ENCODE data around the gene OGDH. TPM values are rescaled to one million over a fixed set of nuclear protein-coding genes. Genes with fewer than 3 reads are reported as not detected.
"Not testable (repeated sequence)": the region's sequence is repeated elsewhere in the genome, so short reads cannot be mapped to it uniquely, and the experiment has no call there.

Gene OGDH
- polyA plus RNA-seq, 3 donors = 41.0 to 74.1 (median 49.9) TPM

- WGBS (ENCODE audit: insufficient coverage) = 100% methylated on average over 1 of the region's 1 CpG
- Histone ChIP-seq H3K36me3 (replicated peaks in 1 of 2; ENCODE audit: control insufficient read depth in 1 of 2, insufficient read depth in 2 of 2, low read length in 2 of 2) (no peaks in the 10 kb centered on the region), H3K27me3 (ENCODE audit: control insufficient read depth in 2 of 2, insufficient read depth in 2 of 2, low read length in 2 of 2) (no peaks in the 10 kb centered on the region), H3K4me2 (replicated peaks; ENCODE audit: extremely low read depth, low read length, poor library complexity, severe bottlenecking) (no peak overlapping the region), H3K4me3 (replicated peaks in 1 of 3; ENCODE audit: low read depth in 2 of 3, low read length in 3 of 3) (no peak overlapping the region), H3K9me3 (replicated peaks in 1 of 2; ENCODE audit: control insufficient read depth in 1 of 2, insufficient read depth in 1 of 2, low read length in 2 of 2) (no peaks in the 10 kb centered on the region), H3K9ac (ENCODE audit: insufficient read depth, low read length, poor library complexity, severe bottlenecking) (no peak overlapping the region), H3K79me2 (ENCODE audit: insufficient read depth, low read length) (no peaks in the 10 kb centered on the region), H3K4me1 (ENCODE audit: control insufficient read depth in 1 of 2, insufficient read depth in 2 of 2, low read length in 2 of 2) (no peaks in the 10 kb centered on the region), H4K20me1 (ENCODE audit: insufficient read depth, low read length) (no peaks in the 10 kb centered on the region), H3K27ac (ENCODE audit: low read depth in 1 of 2, low read length in 2 of 2) (no peak overlapping the region), H2AFZ (ENCODE audit: insufficient read depth, low read depth, low read length, poor library complexity, severe bottlenecking) (no peak overlapping the region)
- no peak overlapping the region for H3K4me3 Mint-ChIP-seq
- H3K4me1 Mint-ChIP-seq = peaks cover 5% of the 10 kb centered on the region
- no peak overlapping the region for H3K27ac Mint-ChIP-seq
- peaks cover 3 to 7% (median 6%) of the 10 kb centered on the region in 3 donors for H3K27me3 Mint-ChIP-seq (ENCODE audit: low read depth in 3 of 3)
- H3K36me3 Mint-ChIP-seq = no peaks in the 10 kb centered on the region
- DNase-seq = no peak
- TF ChIP-seq, protein P1, sequence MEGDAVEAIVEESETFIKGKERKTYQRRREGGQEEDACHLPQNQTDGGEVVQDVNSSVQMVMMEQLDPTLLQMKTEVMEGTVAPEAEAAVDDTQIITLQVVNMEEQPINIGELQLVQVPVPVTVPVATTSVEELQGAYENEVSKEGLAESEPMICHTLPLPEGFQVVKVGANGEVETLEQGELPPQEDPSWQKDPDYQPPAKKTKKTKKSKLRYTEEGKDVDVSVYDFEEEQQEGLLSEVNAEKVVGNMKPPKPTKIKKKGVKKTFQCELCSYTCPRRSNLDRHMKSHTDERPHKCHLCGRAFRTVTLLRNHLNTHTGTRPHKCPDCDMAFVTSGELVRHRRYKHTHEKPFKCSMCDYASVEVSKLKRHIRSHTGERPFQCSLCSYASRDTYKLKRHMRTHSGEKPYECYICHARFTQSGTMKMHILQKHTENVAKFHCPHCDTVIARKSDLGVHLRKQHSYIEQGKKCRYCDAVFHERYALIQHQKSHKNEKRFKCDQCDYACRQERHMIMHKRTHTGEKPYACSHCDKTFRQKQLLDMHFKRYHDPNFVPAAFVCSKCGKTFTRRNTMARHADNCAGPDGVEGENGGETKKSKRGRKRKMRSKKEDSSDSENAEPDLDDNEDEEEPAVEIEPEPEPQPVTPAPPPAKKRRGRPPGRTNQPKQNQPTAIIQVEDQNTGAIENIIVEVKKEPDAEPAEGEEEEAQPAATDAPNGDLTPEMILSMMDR (IDR thresholded peaks at IDR 0.05) = no peak
- intact Hi-C loops (cut with micrococcal nuclease) = no loop called here
- H3K9me3 Mint-ChIP-seq = peaks cover 0 to 1% (median 0%) of the 10 kb centered on the region in 7 donors
Observed at GRCh38 chr7:44590910-44591309, 15.5 kb upstream of the OGDH start.

DNA sequence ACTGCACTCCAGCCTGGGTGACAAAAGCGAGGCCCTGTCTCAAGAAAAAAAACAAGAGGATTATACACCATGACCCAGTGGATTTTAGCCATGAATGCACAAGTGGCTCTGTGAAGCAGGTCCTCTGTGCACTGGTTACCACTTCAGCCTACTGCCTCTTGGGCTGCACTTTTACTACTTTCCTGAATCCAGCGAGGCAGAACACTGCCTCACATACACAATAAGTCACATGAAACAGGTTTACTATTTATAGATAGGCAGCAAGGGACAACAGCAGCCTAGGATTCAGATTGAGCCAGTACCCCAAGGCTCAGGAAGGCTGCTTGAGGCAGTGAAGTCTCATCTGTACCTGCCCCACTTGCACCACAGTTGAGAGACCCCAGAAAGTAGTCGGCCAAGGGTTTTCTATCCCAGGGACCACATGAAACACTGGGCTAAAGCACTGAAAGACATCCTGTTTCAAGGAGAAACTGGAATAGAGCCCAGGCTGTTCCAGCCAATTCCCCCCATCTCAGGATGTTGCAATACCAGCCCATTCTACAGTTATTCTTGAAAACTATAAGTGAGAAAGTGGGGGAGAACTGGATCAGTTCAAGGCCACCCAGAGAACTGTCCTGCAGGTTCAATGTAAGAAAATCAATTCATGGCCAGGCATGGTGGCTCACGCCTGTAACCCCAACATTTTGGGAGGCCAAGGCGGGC lies 10.3 kb upstream of the OGDH start:
- no peak for DNase-seq
- peak overlapping the region in 1 of 7 donors; percentile 4 for H3K27ac Mint-ChIP-seq
- peaks cover 6 to 8% (median 7%) of the 10 kb centered on the region in 3 donors for H3K27me3 Mint-ChIP-seq (ENCODE audit: low read depth in 3 of 3)
- H3K9me3 Mint-ChIP-seq = peaks cover 0 to 1% (median 0%) of the 10 kb centered on the region in 7 donors
- Histone ChIP-seq H3K4me1 (ENCODE audit: control insufficient read depth in 1 of 2, insufficient read depth in 2 of 2, low read length in 2 of 2) (no peaks in the 10 kb centered on the region), H3K36me3 (replicated peaks in 1 of 2; ENCODE audit: control insufficient read depth in 1 of 2, insufficient read depth in 2 of 2, low read length in 2 of 2) (no peaks in the 10 kb centered on the region), H3K27me3 (ENCODE audit: control insufficient read depth in 2 of 2, insufficient read depth in 2 of 2, low read length in 2 of 2) (no peaks in the 10 kb centered on the region), H3K27ac (ENCODE audit: low read depth in 1 of 2, low read length in 2 of 2) (no peak overlapping the region), H3K79me2 (ENCODE audit: insufficient read depth, low read length) (no peaks in the 10 kb centered on the region), H3K4me3 (replicated peaks in 1 of 3; ENCODE audit: low read depth in 2 of 3, low read length in 3 of 3) (no peak overlapping the region), H4K20me1 (ENCODE audit: insufficient read depth, low read length) (no peaks in the 10 kb centered on the region), H3K9ac (ENCODE audit: insufficient read depth, low read length, poor library complexity, severe bottlenecking) (no peak overlapping the region), H3K4me2 (replicated peaks; ENCODE audit: extremely low read depth, low read length, poor library complexity, severe bottlenecking) (no peak overlapping the region), H2AFZ (ENCODE audit: insufficient read depth, low read depth, low read length, poor library complexity, severe bottlenecking) (peak overlapping the region; percentile 11), H3K9me3 (replicated peaks in 1 of 2; ENCODE audit: control insufficient read depth in 1 of 2, insufficient read depth in 1 of 2, low read length in 2 of 2) (no peaks in the 10 kb centered on the region)
- TF ChIP-seq, protein P1 (IDR thresholded peaks at IDR 0.05) = no peak
- H3K4me1 Mint-ChIP-seq = peaks cover 1% of the 10 kb centered on the region
- 91% methylated on average over 1 of the region's 5 CpGs for WGBS (ENCODE audit: insufficient coverage)
- intact Hi-C loops (cut with micrococcal nuclease) = no loop called here
- no peaks in the 10 kb centered on the region for H3K36me3 Mint-ChIP-seq
- H3K4me3 Mint-ChIP-seq = no peak overlapping the region

GRCh38 chr7:44597181-44597580 lies 9.2 kb upstream of the OGDH start:
- 89% methylated on average over 8 of the region's 8 CpGs for WGBS (ENCODE audit: insufficient coverage)
- H3K27me3 Mint-ChIP-seq (ENCODE audit: low read depth in 3 of 3) = peaks cover 6 to 12% (median 12%) of the 10 kb centered on the region in 3 donors
- H3K27ac ChIP-seq (ENCODE audit: low read depth in 1 of 2, low read length in 2 of 2); H3K4me3 ChIP-seq (replicated peaks in 1 of 3; ENCODE audit: low read depth in 2 of 3, low read length in 3 of 3); H3K4me2 ChIP-seq (replicated peaks; ENCODE audit: extremely low read depth, low read length, poor library complexity, severe bottlenecking); H4K20me1 ChIP-seq (ENCODE audit: insufficient read depth, low read length); H3K79me2 ChIP-seq (ENCODE audit: insufficient read depth, low read length); intact Hi-C loops (cut with micrococcal nuclease); H3K4me3 Mint-ChIP-seq; DNase-seq; H3K27me3 ChIP-seq (ENCODE audit: control insufficient read depth in 2 of 2, insufficient read depth in 2 of 2, low read length in 2 of 2); H3K4me1 Mint-ChIP-seq; H3K27ac Mint-ChIP-seq; H3K9me3 ChIP-seq (replicated peaks in 1 of 2; ENCODE audit: control insufficient read depth in 1 of 2, insufficient read depth in 1 of 2, low read length in 2 of 2); H3K9ac ChIP-seq (ENCODE audit: insufficient read depth, low read length, poor library complexity, severe bottlenecking); H3K36me3 Mint-ChIP-seq; H3K36me3 ChIP-seq (replicated peaks in 1 of 2; ENCODE audit: control insufficient read depth in 1 of 2, insufficient read depth in 2 of 2, low read length in 2 of 2); H2AFZ ChIP-seq (ENCODE audit: insufficient read depth, low read depth, low read length, poor library complexity, severe bottlenecking); H3K9me3 Mint-ChIP-seq; H3K4me1 ChIP-seq (ENCODE audit: control insufficient read depth in 1 of 2, insufficient read depth in 2 of 2, low read length in 2 of 2): not testable (repeated sequence)

All from CD14-positive monocyte (primary cell).